Glutamatergic neuron (in vitro differentiated cells): ENCODE results near the gene MEGF11. TPM values are rescaled to one million over a fixed set of nuclear protein-coding genes. Genes with fewer than 3 reads are reported as not detected.

Experiments used
- DNase-seq: peaks from one replicate; pipeline ENCODE4 v3.0.0; 2022
- H3K27ac Mint-ChIP-seq: one replicate; pipeline ENCODE4 v1.8.0; 2020; ENCODE audit warnings: mild to moderate bottlenecking, mixed read lengths, inconsistent platforms; ENCODE audit not compliant: unreplicated experiment
- H3K27me3 Mint-ChIP-seq: one replicate; pipeline ENCODE4 v1.8.0; 2020; ENCODE audit warnings: mild to moderate bottlenecking, moderate library complexity, mixed read lengths, inconsistent platforms; ENCODE audit not compliant: unreplicated experiment
- H3K36me3 Mint-ChIP-seq: one replicate; pipeline ENCODE4 v1.8.0; 2020; ENCODE audit warnings: mild to moderate bottlenecking, mixed read lengths, inconsistent platforms; ENCODE audit not compliant: unreplicated experiment
- H3K4me1 Mint-ChIP-seq: one replicate; pipeline ENCODE4 v1.8.0; 2020; ENCODE audit warnings: mild to moderate bottlenecking, low read depth, mixed read lengths, inconsistent platforms; ENCODE audit not compliant: unreplicated experiment
- H3K4me3 Mint-ChIP-seq: one replicate; pipeline ENCODE4 v1.8.0; 2020; ENCODE audit warnings: mild to moderate bottlenecking, mixed read lengths, inconsistent platforms; ENCODE audit not compliant: unreplicated experiment
- H3K9me3 Mint-ChIP-seq: one replicate; pipeline ENCODE4 v1.8.0; 2020; ENCODE audit warnings: mild to moderate bottlenecking, moderate library complexity, mixed read lengths, inconsistent platforms; ENCODE audit not compliant: unreplicated experiment
- CTCF ChIP-seq: fragments of 200-600 bp; sonication (generic); IDR thresholded peaks from one replicate; pipeline ENCODE4 v1.5.0; 2021; ENCODE audit not compliant: partially characterized antibody, unreplicated experiment
- total RNA-seq: library from RNA; stranded (reverse); fragmentation: NEBNext Ultra II Directional; extraction: Animal tissue kit (Norgen Biotek cat#: 25700); gene quantifications from one replicate; pipeline ENCODE4 v1.2.1, GENCODE V29; 2021; ENCODE audit not compliant: unreplicated experiment

MEGF11 gene
- total RNA-seq, 1 donor from 2014 or later = 2.6 TPM

GRCh38 chr15:66224946-66225345 is 28.6 kb downstream of the MEGF11 start:
- no peak overlapping the region for H3K4me3 Mint-ChIP-seq
- no peak for TF ChIP-seq CTCF
- no peaks in the 10 kb centered on the region for H3K36me3 Mint-ChIP-seq
- H3K9me3 Mint-ChIP-seq = peaks cover 8% of the 10 kb centered on the region
- H3K27ac Mint-ChIP-seq = no peak overlapping the region
- H3K4me1 Mint-ChIP-seq = peaks cover 6% of the 10 kb centered on the region
- no peak for DNase-seq
- H3K27me3 Mint-ChIP-seq = no peaks in the 10 kb centered on the region

- Mint-ChIP-seq H3K27me3 (no peaks in the 10 kb centered on the region), H3K9me3 (peaks cover 6% of the 10 kb centered on the region), H3K4me3 (no peak overlapping the region), H3K4me1 (peaks cover 5% of the 10 kb centered on the region), H3K27ac (no peak overlapping the region), H3K36me3 (no peaks in the 10 kb centered on the region)
- TF ChIP-seq CTCF = no peak
- no peak for DNase-seq
Measured at GRCh38 chr15:66222273-66223198, 31.0 kb downstream of the MEGF11 start.

GRCh38 chr15:66221126-66221525 is 32.4 kb downstream of the MEGF11 start:
- peaks cover 5% of the 10 kb centered on the region for H3K4me1 Mint-ChIP-seq
- TF ChIP-seq CTCF = no peak
- H3K36me3 Mint-ChIP-seq = no peaks in the 10 kb centered on the region
- no peak for DNase-seq
- H3K27ac Mint-ChIP-seq = no peak overlapping the region
- peaks cover 6% of the 10 kb centered on the region for H3K9me3 Mint-ChIP-seq
- H3K27me3 Mint-ChIP-seq = no peaks in the 10 kb centered on the region
- H3K4me3 Mint-ChIP-seq = no peak overlapping the region

- H3K27ac Mint-ChIP-seq = no peak overlapping the region
- H3K36me3 Mint-ChIP-seq = no peaks in the 10 kb centered on the region
Measured at GRCh38 chr15:66220601-66221000, 32.9 kb downstream of the MEGF11 start.

More at GRCh38 chr15:66220601-66221000, 32.9 kb downstream of the MEGF11 start:
- Mint-ChIP-seq H3K4me1 (peaks cover 5% of the 10 kb centered on the region), H3K27me3 (no peaks in the 10 kb centered on the region), H3K4me3 (no peak overlapping the region), H3K9me3 (peaks cover 4% of the 10 kb centered on the region)
- no peak for TF ChIP-seq CTCF
- no peak for DNase-seq
